K562 (cell line): ENCODE results near the gene SEC24B. TPM values are rescaled to one million over a fixed set of nuclear protein-coding genes. Genes with fewer than 3 reads are reported as not detected.
A peak's percentile ranks its signal among the peaks of the same experiment; 100 is the strongest.

Experiments
- ATAC-seq: fragments of 200-7000 bp; cut with Tn5 transposase; 3 replicates; pipeline ENCODE4 v1.9.1; 2020; ENCODE audit warnings: moderate library complexity
- BruUV-seq: library from RNA; stranded (reverse); fragments of 400-500 nt; replicated peaks from 2 replicates; lab custom pipeline; 2021; lab: Mats Ljungman, UMichigan
- CTCF ChIA-PET: fragments of 300-600 bp; formaldehyde crosslinking; extraction: SDS; loops from one replicate; lab custom pipeline; 2021; ENCODE audit warnings: low intra/inter-chr PET ratio; lab: Yijun Ruan, JAX
- POLR2A ChIA-PET: fragments of 300-600, 350-650 bp; sonication (Branson Sonifier 250); formaldehyde crosslinking; extraction: SDS; loops from one replicate; lab custom pipeline; 2021; ENCODE audit warnings: antibody characterized with exemption, inconsistent platforms; lab: Yijun Ruan, JAX
- DNase-seq, 4 experiments: peaks; one replicate each; pipeline versions ENCODE4 v3.0.0 to v3.0.0-alpha.2; 2011 to 2018; ENCODE audit warnings: low spot score in 3 of 4, mixed read lengths in 3 of 4; ENCODE audit errors: extremely low read depth in 1 of 4
- FAIRE-seq: peaks from 2 replicates; lab custom pipeline; 2011; peaks lifted over from hg19 to GRCh38; lab: Jason Lieb, UNC
- H2AFZ ChIP-seq: 2 replicates; pipeline ENCODE4 v1.6.0; 2011; ENCODE audit warnings: low read depth, low read length, control low read depth, inconsistent platforms
- H3K27ac ChIP-seq: fragments of 200-600 bp; 3 replicates; pipeline ENCODE4 v1.8.0; 2011; ENCODE audit warnings: low read depth, mild to moderate bottlenecking, control low read depth, inconsistent platforms, low read length, moderate library complexity, mixed read lengths; ENCODE audit errors: extremely low read depth
- H3K27me3 ChIP-seq, 2 experiments: fragments of 300-600 bp in 1 of 2; 2 replicates in 1 of 2; 3 replicates in 1 of 2; pipeline versions ENCODE4 v1.6.0 to v1.8.0; 2011; ENCODE audit warnings: inconsistent platforms in 2 of 2, low read length in 2 of 2, mild to moderate bottlenecking in 1 of 2, mixed read lengths in 1 of 2, moderate library complexity in 1 of 2; ENCODE audit not compliant: control insufficient read depth in 2 of 2, insufficient read depth in 2 of 2
- H3K36me3 ChIP-seq: fragments of 300-600 bp; 3 replicates; pipeline ENCODE4 v1.8.0; 2011; ENCODE audit warnings: mild to moderate bottlenecking, low read length, inconsistent platforms; ENCODE audit not compliant: control insufficient read depth, insufficient read depth
- H3K4me1 ChIP-seq, 2 experiments: fragments of 200-600 bp in 1 of 2; replicated peaks in 1 of 2; 2 replicates in 1 of 2; 3 replicates in 1 of 2; pipeline versions ENCODE4 v1.5.1 to v1.8.0; 2011; ENCODE audit warnings: inconsistent platforms in 2 of 2, low read length in 2 of 2, mild to moderate bottlenecking in 1 of 2, mixed read lengths in 1 of 2, moderate library complexity in 1 of 2; ENCODE audit not compliant: control insufficient read depth in 2 of 2, insufficient read depth in 2 of 2
- H3K4me2 ChIP-seq: 2 replicates; pipeline ENCODE4 v1.6.1; 2011; ENCODE audit warnings: low read length, control low read depth, inconsistent platforms, mixed read lengths; ENCODE audit not compliant: insufficient read depth
- H3K4me3 ChIP-seq: fragments of 200-600 bp; sonication (generic), shearing (Covaris generic); 2 replicates; pipeline ENCODE4 v1.5.1; 2016; ENCODE audit warnings: control low read depth, inconsistent platforms
- H3K79me2 ChIP-seq: fragments of 200-600 bp; 3 replicates; pipeline ENCODE4 v1.8.0; 2011; ENCODE audit warnings: low read length, inconsistent platforms; ENCODE audit not compliant: control insufficient read depth, insufficient read depth
- H3K9ac ChIP-seq, 2 experiments: 2 replicates each; pipeline versions ENCODE4 v1.6.0 to v1.6.1; 2011; ENCODE audit warnings: low read depth in 2 of 2, low read length in 2 of 2, control low read depth in 1 of 2, inconsistent platforms in 1 of 2, mild to moderate bottlenecking in 1 of 2, mixed read lengths in 1 of 2; ENCODE audit not compliant: insufficient read depth in 1 of 2
- H3K9me1 ChIP-seq: one replicate; pipeline ENCODE4 v1.6.0; 2011; ENCODE audit warnings: inconsistent platforms, mild to moderate bottlenecking, low read length, moderate library complexity; ENCODE audit not compliant: control insufficient read depth, insufficient read depth
- H3K9me3 ChIP-seq: replicated peaks from 2 replicates; pipeline ENCODE4 v1.5.1; 2011; ENCODE audit warnings: low read depth, low read length, inconsistent platforms; ENCODE audit not compliant: control insufficient read depth, insufficient read depth
- H4K20me1 ChIP-seq: replicated peaks from 2 replicates; pipeline ENCODE4 v1.6.1; 2011; ENCODE audit warnings: low read length, inconsistent platforms, mixed read lengths; ENCODE audit not compliant: control insufficient read depth, insufficient read depth
- GABPB1 ChIP-seq: sonication (generic); formaldehyde crosslinking; IDR thresholded peaks from 2 replicates; pipeline ENCODE4 v1.8.0; 2022; ENCODE audit warnings: mild to moderate bottlenecking, missing genetic modification reagents
- MAFG ChIP-seq: fragments of 450-650 bp; conservative IDR thresholded peaks from 2 replicates; pipeline ENCODE4 v1.6.1; 2016; ENCODE audit warnings: missing genetic modification characterization, missing compliant biosample characterization
- MBD1 ChIP-seq: fragments of 250-450 bp; sonication (Bioruptor Pico); IDR thresholded peaks from 2 replicates; pipeline ENCODE4 v1.8.0; 2022; ENCODE audit warnings: inconsistent platforms
- NBN ChIP-seq: fragments of 450-650 bp; IDR thresholded peaks from 2 replicates; pipeline ENCODE4 v1.6.1; 2016; ENCODE audit warnings: low read depth, mild to moderate bottlenecking
- NCOA6 ChIP-seq: fragments of 450-650 bp; IDR thresholded peaks from 2 replicates; pipeline ENCODE4 v1.6.1; 2017; ENCODE audit warnings: mild to moderate bottlenecking
- PHF8 ChIP-seq: fragments of 200-600 bp; sonication (generic); IDR thresholded peaks from 2 replicates; pipeline ENCODE4 v1.6.1; 2012; ENCODE audit warnings: mixed run types, mild to moderate bottlenecking, inconsistent platforms, low read length, moderate library complexity, borderline replicate concordance
- SRSF1 ChIP-seq: fragments of 200-400 bp; formaldehyde crosslinking; IDR thresholded peaks from 2 replicates; pipeline ENCODE4 v1.6.1; 2017; ENCODE audit warnings: mild to moderate bottlenecking, low read depth, low read length, moderate library complexity
- WGBS: fragments of 100-300 bp; shearing (Covaris generic); methylation state at CpG from one replicate; pipeline ENCODE4 v1.1.6; 2016; ENCODE audit warnings: low coverage, mixed read lengths; ENCODE audit not compliant: insufficient coverage; ENCODE audit errors: missing lambda C conversion rate; 5-methylcytosine and 5-hydroxymethylcytosine counted together
- in situ Hi-C: fragments of 300-500 bp; cut with MboI; formaldehyde crosslinking; loops from 4 replicates; pipeline ENCODE4 v1.15.0; 2018; ENCODE audit warnings: inconsistent platforms, mixed read lengths
- intact Hi-C: fragments of 100-400 bp; cut with micrococcal nuclease; formaldehyde crosslinking; loops from 2 replicates; pipeline ENCODE4 v1.14.2; 2022
- polyA plus RNA-seq, 8 experiments: library from polyadenylated mRNA; depleted of rRNA in 4 of 8; stranded (reverse) in 5 of 8; unstranded in 3 of 8; fragments of >200 nt; fragmentation: Nextera tagmentation in 2 of 8; fragmentation: Illumina TruSeq in 1 of 8; extraction: Ambion mirVana in 2 of 8; extraction: Trizol in 1 of 8; gene quantifications; 2 replicates each; pipeline versions ENCODE4 v1.2.1 to v1.2.3, GENCODE V29; 2011 to 2014; ENCODE audit warnings: inconsistent platforms in 1 of 8, missing spikeins in 1 of 8
- total RNA-seq, 7 experiments: library from RNA; depleted of rRNA in 6 of 7; stranded (reverse); fragments of >200 nt in 6 of 7; fragmentation: Illumina TruSeq in 2 of 7; extraction: Trizol in 2 of 7; gene quantifications; 2 replicates each; pipeline versions ENCODE4 v1.2.1 to v1.2.3, GENCODE V29; 2011 to 2021; ENCODE audit warnings: low replicate concordance in 1 of 7
- TF ChIP-seq, protein P1 (sequence below): fragments of 250-450 bp; sonication (Bioruptor Pico); IDR thresholded peaks from 2 replicates; pipeline ENCODE4 v1.8.0; 2021; ENCODE audit warnings: mild to moderate bottlenecking, moderate library complexity
- TF ChIP-seq, protein P2 (sequence below): fragments of 450-650 bp; IDR thresholded peaks from 2 replicates; pipeline ENCODE4 v1.6.1; 2018; ENCODE audit not compliant: partially characterized antibody

Gene SEC24B
- total and polyA plus RNA-seq, 9 of the 15 experiments (the other 6 are each of a cell fraction or from before 2014, with no cell fraction given), result 6.3 to 46.4 (median 17.1) TPM

DNA sequence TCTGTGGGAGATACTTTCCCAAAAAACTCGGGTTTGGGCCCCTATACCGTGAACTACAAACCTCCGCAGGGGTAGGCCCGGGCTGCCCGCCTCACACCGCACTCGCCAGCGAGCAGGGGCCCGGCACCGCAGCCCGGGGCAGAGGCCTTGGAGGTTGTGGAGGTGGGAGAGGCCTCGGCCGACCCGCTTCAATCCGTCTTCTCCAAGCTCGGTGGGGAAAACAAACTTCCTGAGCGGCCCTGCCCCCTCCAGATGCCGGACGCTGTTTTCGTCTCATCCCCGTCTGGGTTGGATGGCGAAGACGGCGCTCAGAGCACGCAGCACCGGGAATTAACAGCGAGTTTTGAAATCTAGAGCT, 126.0 kb downstream of the SEC24B start:
- peak overlapping the region; percentile 52 for H3K4me3 ChIP-seq
- peak; percentile 33; the same call in 1 of the 2 replicates for TF ChIP-seq NCOA6
- TF ChIP-seq PHF8, result peak; percentile 1; the same call in 1 of the 2 replicates
- 0 out of 2 replicates have a peak, but pooled peaks have one; percentile 23 for TF ChIP-seq SRSF1
- no peak for TF ChIP-seq MAFG (tag)
- TF ChIP-seq, protein P1, sequence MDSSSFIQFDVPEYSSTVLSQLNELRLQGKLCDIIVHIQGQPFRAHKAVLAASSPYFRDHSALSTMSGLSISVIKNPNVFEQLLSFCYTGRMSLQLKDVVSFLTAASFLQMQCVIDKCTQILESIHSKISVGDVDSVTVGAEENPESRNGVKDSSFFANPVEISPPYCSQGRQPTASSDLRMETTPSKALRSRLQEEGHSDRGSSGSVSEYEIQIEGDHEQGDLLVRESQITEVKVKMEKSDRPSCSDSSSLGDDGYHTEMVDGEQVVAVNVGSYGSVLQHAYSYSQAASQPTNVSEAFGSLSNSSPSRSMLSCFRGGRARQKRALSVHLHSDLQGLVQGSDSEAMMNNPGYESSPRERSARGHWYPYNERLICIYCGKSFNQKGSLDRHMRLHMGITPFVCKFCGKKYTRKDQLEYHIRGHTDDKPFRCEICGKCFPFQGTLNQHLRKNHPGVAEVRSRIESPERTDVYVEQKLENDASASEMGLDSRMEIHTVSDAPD, result no peak
- 0 out of 2 replicates have a peak, but pooled peaks have one; percentile 34 for TF ChIP-seq GABPB1 (CRISPR knock-in tag)
- TF ChIP-seq, protein P2, sequence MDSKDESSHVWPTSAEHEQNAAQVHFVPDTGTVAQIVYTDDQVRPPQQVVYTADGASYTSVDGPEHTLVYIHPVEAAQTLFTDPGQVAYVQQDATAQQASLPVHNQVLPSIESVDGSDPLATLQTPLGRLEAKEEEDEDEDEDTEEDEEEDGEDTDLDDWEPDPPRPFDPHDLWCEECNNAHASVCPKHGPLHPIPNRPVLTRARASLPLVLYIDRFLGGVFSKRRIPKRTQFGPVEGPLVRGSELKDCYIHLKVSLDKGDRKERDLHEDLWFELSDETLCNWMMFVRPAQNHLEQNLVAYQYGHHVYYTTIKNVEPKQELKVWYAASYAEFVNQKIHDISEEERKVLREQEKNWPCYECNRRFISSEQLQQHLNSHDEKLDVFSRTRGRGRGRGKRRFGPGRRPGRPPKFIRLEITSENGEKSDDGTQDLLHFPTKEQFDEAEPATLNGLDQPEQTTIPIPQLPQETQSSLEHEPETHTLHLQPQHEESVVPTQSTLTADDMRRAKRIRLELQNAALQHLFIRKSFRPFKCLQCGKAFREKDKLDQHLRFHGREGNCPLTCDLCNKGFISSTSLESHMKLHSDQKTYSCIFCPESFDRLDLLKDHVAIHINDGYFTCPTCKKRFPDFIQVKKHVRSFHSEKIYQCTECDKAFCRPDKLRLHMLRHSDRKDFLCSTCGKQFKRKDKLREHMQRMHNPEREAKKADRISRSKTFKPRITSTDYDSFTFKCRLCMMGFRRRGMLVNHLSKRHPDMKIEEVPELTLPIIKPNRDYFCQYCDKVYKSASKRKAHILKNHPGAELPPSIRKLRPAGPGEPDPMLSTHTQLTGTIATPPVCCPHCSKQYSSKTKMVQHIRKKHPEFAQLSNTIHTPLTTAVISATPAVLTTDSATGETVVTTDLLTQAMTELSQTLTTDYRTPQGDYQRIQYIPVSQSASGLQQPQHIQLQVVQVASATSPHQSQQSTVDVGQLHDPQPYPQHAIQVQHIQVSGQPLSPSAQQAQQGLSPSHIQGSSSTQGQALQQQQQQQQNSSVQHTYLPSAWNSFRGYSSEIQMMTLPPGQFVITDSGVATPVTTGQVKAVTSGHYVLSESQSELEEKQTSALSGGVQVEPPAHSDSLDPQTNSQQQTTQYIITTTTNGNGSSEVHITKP, result peak; percentile 66
- TF ChIP-seq MBD1, result peak; percentile 88
- 0 out of 2 replicates have a peak, but pooled peaks have one; percentile 41 for TF ChIP-seq NBN
- no peaks in the 10 kb centered on the region for H3K9me1 ChIP-seq
- peak; percentile 24 for ATAC-seq
- H3K27ac ChIP-seq, result peak overlapping the region; percentile 55; the same call in 2 of the 3 replicates
- FAIRE-seq, result no peak
- no peaks in the 10 kb centered on the region for H3K79me2 ChIP-seq
- peak overlapping the region; percentile 74 for H3K4me2 ChIP-seq
- H3K27me3 ChIP-seq, result peaks cover 0 to 4% of the 10 kb centered on the region in 2 experiments; a peak in 1 of 5 replicates
- H4K20me1 ChIP-seq, result no peaks in the 10 kb centered on the region
- TSS peak; percentile 86 for BruUV-seq
- POLR2A ChIA-PET, result interaction anchor here (1.0 kb wide), 1 partner anchor 105 kb away, joined by 7 read pairs; no protein-coding TSS in a partner anchor
- in situ Hi-C loops (no loop called here), intact Hi-C loops (no loop called here)
- peak in 2 of 4 experiments; percentile 11 to 14 for DNase-seq
- CTCF ChIA-PET, result no interaction called here
- 0 out of 2 replicates have a peak, but pooled peaks cover 2% of the 10 kb centered on the region for H3K9me3 ChIP-seq
- H3K4me1 ChIP-seq, result peaks cover 5 to 17% of the 10 kb centered on the region in 2 experiments; a peak in 4 of 5 replicates
- peak overlapping the region; percentile 96 for H2AFZ ChIP-seq
- no peaks in the 10 kb centered on the region for H3K36me3 ChIP-seq
- peak overlapping the region; percentile 44 to 92; a peak in 3 of 4 replicates for H3K9ac ChIP-seq
- WGBS, result 35% methylated on average over 22 of the region's 27 CpGs
